HS-27A (cell line): Measurements from ENCODE around the gene G6PC1.
A peak's percentile ranks its signal among the peaks of the same experiment; 100 is the strongest.
"Not testable (repeated sequence)": the region's sequence is repeated elsewhere in the genome, so short reads cannot be mapped to it uniquely, and the experiment has no call there.

Experiments
- DNase-seq: peaks from one replicate; pipeline ENCODE4 v3.0.0-alpha.2; 2012; ENCODE audit warnings: low read depth, missing footprints

G6PC1 gene

DNA sequence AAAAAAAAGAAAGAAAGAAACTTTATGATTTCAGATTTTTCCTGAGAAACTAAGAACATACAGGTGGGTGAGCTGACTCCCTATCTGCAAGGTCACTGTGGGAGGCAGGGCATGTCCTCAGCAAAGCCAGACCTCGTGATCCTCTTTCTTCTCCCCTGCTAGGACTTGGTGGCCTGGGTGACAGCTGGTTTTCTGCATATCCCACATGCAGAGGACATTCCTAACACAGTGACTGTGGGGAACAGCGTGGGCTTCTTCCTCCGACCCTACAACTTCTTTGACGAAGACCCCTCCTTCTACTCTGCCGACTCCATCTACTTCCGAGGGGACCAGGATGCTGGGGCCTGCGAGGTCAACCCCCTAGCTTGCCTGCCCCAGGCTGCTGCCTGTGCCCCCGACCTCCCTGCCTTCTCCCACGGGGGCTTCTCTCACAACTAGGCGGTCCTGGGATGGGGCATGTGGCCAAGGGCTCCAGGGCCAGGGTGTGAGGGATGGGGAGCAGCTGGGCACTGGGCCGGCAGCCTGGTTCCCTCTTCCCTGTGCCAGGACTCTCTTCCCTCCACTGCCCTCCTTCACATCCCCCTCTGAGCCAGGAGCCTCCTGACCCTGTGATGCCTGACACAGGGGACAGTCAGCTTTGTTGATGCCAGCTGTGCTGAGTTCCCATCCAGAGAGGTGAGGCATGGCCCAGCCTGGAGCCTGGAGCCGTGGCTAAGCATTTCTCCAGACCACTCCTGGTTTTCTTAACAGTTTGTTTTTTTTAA is 26.5 kb upstream of the G6PC1 start:
- DNase-seq, result not testable (repeated sequence)

DNA sequence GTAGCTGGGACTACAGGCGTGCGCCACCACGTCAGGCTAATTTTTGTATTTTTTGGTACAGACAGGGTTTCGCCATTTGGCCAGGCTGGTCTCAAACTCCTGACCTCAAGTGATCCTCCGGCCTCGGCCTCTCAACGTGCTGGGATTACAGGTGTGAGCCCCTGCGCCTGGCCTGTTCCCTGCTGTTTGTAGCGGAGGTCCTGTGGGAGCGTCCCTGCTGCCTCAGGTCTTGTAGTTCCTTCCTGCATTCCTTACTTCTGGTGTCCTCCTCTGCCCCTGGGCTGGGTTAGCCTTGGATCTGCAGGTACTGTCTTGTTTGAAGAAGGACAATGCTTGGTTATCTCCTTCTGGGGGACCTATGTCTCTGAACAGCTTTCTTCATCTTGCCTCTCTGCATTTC is 23.6 kb upstream of the G6PC1 start:
- no peak for DNase-seq

DNA sequence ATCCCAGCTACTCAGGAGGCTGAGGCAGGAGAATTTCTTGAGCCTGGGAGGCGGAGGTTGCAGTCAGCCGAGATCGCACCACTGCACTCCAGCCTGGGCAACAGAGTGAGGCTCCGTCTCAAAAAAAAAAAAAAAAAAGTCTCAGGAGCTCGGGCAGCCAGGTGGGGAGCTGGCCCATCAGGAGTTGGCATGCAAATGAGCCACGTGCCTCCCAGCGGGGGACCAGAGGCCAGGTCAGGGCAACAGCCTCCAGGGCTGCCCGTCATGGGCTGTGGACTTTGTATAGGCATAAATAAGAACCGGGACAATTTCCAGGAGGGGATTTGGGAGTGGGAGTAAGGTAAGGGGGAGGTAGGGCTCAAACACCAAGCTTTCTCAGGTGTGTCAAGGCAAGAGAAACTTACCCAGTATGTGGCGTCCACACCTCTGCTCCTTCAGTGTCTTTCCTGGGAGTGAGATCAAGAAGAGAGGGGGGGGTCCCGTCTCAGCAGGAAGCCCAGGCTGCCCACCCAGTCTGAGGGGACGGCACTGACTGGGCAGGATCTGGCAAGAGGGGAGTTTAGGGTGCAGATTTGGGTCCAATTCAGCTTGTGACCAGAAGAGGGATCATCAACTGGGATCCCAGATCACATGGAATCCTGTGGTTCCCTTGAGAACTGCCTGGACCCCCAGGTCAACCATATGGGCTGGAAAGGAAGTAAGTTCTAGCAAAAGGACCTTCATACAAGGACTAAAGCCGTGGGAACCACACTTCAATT is 22.3 kb upstream of the G6PC1 start:
- DNase-seq, result no peak

DNA sequence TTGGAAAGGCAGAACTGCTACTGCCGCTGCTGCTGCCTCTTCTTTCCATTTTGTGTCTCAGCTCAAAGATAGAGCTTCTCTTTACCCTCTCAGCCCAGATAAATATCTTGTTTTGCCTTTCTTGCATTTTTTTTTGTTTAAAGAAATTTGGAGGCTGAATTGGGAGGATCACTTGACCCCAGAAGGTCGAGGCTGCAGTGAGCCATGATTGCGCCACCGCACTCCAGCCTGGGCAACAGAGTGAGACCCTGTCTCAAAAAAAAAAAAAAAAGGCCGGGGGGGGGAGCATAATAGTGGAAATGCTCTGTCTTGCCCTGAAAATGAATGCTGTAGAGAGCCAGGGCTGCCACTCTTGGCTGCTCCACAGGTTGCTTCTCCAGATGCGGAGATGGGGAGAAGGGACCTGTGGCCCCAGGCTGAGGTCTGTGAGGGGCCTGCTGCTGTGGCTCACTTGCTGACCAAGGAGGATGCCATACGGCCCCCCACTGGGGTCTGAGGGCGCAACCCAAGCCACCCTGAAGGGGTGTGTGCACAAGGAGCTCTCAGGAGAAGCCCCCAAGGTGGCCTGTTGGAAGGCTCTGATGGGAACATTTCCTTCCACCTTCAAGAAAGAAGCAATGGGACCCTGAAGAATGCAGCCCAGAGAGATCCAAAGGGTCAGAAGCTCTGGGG is 21.5 kb upstream of the G6PC1 start:
- no peak for DNase-seq

DNA sequence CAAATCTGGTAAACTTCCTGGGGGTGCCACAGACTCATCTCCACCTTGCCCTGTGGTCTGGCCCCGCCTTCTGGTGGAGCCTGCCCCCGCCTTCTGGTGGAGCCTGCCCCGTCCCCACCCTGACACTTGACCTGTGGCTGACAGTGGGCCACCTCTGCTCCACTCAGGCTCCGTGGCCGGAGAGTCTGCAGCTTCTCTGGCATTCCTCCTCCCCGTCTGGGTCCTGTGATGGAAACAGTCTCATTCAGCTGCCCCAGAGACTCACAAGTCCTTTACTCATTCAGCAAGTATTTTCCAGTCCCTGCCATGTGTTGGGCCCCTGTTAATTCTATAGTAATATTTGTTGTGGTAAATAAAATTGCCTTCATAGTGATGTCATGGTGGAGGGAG is 21.0 kb upstream of the G6PC1 start:
- no peak for DNase-seq

DNA sequence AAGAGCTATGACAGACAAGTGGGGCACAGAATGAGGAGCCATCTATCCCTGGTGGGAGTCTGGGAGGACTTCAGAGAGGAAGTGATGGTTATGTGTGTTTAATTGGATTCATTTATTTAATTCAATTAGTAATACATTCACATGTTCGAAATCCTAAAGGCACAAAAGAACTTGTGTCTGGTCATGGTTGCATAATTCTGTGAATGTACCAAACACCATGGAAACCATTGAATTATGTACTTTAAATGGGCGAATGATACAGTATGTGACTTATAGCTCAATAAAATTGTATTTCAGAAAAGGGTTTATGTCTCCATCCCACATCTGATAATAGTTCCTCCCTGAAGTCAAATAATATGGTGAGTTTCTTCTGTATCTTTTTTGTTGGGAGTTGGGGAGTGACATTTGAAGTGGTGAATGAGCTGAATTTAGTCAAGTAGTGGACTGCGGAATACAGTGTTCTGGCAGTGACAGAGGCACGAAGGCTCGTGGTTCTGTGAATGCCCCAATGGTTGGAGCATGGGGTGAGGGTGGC is 19.8 kb upstream of the G6PC1 start:
- no peak for DNase-seq

DNA sequence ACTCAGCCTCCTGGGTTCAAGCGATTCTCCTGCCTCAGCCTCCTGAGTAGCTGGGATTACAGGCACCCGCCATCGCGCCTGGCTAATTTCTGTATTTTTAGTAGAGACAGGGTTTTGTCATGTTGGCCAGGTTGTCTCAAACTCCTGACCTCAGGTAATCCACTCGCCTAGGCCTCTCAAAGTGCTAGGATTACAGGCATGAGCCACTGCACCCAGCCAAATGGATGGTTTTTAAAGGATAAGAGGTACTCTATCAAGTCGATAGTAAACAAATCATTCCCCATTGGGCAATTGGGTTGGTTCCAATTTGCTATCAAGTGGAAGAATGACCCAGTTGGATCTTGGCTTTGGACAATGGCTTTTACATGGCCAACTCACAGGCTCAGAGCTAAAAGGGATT is 18.9 kb upstream of the G6PC1 start:
- not testable (repeated sequence) for DNase-seq

DNA sequence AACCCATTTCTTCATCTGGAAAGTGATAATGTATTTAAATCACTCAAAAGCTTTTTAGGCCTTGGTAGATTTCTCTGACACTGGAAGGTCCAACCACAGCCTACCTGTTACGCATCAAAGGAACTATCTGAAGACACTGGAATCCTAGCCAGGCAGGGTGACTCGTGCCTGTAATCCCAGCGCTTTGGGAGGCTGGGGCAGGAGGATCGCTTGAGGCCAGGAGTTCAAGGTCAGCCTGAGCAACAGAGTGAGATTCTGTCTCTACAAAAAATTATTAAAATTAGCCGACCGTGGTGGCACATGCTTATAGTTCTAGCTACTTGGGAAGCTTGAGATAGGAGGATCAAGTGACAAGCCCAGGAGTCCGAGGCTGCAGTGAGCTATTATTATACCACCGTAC is 18.4 kb upstream of the G6PC1 start:
- DNase-seq, result no peak

DNA sequence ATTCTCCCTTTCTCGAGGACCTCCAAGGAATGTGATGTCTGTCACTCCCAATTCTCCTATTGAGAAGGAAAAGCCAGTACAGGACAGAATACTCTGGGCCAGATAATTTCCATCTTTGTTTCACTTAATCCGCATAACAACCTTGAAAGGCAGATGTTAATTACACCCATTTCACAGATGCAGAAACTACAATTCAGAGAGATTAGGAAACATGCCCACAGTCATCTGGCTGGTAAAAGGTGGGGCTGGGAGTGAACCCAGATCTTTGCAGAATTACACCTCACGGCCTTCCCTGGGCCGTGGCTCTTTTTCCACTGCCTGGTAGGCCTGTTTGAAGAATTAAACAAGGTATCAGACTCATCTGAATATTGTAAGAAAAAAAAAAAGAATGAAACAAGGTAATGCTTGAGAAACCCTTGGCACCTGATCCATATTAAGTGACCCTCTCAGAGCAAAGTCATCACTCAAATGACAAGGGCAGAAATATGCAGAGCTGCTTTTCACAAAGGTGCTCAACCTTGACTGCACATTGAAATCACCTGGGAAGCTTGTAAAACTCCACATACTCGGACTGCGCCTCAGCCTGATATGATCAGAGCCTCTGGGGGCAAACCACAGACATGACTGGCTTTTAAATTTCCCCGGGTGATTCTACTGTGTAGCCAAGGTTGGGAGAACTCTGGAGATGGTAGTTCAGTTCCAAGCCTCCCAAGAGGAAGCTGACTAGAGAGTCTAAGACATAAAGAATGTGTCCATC is 16.6 kb upstream of the G6PC1 start:
- no peak for DNase-seq

DNA sequence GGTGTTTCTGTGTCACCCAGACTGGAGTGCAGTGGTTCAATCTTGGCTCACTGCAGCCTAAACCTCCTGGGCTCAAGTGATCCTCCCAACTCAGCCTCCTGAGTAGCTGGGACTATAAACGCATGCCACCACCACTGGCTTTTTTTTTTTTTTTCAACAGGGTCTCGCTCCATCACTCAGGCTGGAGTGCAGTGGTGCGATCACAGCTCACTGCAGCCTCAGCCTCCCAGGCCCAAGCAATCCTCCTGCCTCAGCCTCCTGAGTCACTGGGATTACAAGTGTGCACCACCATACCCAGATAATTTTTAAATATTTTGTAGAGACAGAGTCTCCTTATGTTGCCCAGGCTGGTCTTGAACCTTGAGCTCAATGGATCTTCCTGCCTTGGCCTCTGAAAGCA is 14.8 kb upstream of the G6PC1 start:
- DNase-seq, result not testable (repeated sequence)

DNA sequence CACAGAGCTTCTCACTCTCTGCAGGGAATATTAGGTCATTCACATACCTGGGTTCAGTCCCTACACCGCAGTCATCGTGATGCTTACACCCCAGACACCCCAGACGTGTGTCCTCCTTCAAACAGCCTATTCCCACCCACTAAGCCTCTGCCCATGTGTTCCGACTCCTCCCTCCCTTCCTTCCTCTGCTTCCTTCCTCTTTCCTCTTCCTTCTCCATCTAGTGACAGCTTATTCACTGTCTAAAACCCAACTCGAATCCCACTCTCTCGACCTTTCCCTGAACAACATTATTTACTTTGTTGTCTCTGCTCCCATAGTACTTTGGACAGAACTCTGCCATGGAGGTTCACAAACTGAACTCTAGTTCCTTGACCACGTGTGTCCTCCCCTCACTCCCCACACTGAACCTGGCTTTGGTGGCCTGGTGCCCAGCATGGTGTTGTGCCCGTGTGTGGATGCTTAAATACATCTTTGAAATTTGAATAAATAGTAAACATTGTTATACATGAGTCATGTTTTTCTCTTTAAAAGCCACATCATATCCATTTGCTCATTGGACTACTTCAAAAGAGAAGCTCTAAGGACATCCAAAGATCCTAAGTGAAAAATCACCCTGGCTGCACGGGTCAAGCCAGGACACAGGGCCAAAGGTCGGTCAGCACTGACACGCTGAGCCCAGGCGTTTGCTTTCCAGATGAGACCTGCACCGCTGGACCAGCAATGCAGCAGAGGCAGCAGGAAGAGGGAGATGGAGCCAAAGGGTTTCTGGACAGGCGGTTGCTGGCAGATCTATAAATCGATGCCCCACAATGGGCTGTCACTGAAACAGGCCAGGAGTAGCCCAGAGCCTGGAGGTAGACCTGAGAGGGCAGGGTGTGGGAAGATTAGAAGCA is 14.1 kb upstream of the G6PC1 start:
- no peak for DNase-seq

DNA sequence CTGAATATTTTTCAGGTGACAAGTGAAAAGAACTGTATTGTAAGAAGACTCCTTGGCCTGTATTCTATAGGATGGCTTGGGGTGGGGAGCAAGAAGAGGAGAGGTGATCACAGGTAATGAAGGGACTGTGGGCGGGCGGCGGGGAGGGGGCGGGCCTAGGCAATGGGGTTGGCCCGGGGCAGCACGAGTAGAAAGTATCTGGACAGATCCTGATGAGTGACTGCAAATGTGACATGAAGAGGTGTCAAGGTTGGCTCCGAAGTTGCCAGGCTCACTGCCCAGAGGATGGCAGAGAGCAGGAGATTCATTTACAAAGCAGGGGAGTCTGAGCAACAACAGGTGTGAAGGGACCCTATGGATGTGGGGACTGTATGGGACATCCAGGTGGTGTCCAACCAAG is 10.8 kb upstream of the G6PC1 start:
- DNase-seq, result no peak

DNA sequence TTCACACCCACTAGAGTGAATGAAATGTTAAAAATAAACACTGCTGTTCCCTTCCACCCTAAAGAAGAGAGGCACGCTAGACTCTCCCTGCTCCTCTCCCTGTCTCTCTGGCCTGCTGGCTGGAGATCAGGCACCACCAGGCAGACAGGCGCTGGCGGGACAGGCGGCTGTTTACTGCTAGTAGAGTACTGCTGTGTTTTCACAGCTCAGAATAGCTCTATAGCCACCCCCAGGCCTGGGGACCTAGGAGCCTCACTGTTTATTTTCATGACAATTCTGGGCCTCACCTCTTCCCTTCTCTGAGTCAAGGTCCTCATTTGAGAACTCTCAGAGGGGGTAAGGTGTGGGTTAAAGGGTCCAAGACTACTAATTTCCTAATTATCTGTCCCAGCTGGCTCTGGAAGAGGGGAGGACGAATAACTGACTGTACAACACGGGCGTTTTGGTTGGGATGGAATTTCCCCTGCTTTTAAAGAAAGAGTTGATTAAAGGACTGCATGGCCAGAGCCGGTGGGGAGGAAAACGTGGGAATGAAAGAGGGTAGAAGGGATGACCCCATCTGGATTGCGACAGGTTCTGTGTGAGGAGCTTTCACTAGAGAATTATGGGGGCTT is 9.0 kb upstream of the G6PC1 start:
- no peak for DNase-seq

DNA sequence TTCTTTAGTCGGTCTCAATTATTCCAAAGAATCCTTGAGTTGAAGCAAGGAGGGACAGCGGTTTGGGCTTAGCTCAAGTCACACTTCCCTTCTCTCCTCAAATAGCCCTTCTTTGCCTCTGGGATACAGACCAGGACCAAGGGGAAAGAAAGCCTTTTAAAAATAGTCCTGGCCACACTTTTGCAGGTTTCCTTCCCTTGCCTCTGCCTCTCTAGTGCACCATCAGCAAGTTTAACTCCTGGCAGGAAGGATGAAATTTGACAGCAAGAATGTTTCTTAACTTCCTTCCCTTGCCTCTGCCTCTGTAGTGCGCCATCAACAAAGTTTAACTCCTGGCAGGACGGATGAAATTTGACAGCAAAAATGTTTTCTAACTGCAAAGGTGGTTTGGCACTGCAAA is 7.2 kb upstream of the G6PC1 start:
- no peak for DNase-seq

DNA sequence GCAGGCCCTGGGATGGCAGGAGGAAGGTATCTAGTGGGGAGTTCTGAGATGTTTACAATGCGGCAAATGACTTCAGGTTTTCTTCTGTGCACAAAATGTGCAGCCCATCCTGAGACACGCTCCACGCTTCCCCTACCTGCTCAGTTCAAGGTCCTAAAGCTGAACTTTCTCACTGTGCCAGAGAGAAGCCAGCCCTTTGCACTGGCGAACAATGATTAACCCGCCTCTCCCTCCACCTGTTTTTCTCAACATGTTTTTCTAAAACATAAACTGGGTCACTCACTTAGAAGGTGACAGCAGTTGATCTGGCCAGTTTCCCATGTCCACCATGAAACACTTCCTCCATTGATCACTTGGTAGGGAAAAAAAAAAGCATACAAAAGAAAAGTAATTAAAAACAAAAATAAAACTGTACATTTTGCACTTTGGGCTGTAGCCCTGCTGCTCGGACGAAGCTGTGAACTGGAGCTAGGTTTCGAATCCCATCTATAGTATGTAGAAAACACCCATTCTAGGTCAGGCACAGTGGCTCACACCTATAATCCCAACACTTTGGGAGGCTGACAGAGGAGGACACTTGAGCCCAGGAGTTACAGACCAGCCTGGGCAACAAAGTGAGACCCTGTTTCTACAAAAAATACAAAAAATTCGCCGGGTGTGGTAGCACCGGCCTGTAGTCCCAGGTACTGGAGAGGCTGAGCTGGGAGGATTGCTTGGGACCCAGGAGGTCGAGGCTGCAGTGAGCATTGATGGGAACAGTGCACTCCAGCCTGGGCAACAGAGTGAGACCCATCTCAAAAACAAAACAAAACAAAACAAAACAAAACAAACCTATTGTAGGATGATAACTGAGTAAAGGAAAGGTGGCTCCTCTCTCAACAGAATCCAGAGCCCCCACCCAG is 6.1 kb upstream of the G6PC1 start:
- no peak for DNase-seq

DNA sequence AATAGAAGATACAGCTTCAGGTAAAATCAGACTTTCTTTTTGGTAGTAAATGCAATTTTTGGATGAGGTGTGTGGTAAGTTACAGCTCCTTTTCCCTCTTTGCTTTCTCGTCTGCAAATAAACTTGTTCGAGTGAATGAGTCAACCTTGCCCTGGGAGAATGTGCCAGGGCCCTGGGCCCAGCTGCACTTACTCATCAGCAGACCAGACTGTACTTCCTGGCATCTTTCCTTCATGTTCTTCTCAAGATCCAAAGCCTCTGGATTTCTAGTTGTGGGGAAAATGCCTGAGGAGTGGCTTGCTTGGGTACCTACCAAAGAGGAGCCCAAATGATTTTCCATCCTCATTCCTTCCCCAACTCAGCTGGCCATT is 5.4 kb upstream of the G6PC1 start:
- peak; percentile 2 for DNase-seq

DNA sequence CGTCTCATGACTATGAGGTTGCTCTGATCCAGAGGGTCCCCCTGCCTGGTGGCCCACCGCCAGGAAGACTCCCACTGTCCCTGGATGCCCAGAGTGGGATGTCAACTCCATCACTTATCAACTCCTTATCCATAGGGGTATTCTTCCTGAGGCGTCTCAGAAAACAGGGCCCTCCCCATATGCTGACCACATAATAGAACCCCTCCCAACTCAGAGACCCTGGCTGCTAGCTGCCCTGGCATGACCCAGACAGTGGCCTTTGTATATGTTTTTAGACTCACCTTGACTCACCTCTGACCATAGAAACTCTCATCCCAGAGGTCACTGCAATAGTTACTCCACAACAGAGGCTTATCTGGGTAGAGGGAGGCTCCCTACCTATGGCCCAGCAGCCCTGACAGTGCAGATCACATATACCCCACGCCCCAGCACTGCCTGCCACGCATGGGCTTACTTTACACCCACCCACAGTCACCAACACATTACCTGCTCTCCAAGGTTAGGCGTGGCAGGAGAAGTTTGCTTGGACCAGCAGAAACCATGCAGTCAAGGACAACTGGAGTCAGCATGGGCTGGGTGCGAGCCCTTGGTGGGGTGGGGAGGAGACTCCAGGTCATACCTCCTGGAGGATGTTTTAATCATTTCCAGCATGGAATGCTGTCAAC is 2.3 kb upstream of the G6PC1 start:
- no peak for DNase-seq

DNA sequence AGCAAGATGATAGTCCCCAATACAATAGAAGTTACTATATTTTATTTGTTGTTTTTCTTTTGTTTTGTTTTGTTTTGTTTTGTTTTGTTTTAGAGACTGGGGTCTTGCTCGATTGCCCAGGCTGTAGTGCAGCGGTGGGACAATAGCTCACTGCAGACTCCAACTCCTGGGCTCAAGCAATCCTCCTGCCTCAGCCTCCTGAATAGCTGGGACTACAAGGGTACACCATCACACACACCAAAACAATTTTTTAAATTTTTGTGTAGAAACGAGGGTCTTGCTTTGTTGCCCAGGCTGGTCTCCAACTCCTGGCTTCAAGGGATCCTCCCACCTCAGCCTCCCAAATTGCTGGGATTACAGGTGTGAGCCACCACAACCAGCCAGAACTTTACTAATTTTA is 618 bp upstream of the G6PC1 start:
- DNase-seq, result not testable (repeated sequence)
